HL-60 (cell line): ENCODE data around the gene SMIM22.

Source experiments
- DNase-seq, 2 experiments: peaks; one replicate each; pipeline ENCODE4 v3.0.0-alpha.2; 2010 to 2020; ENCODE audit warnings: low read depth in 1 of 2, low spot score in 1 of 2
- H3K27ac ChIP-seq: fragments of 250-450 bp; sonication (Bioruptor Pico); replicated peaks from 2 replicates; pipeline ENCODE4 v1.5.1; 2020; ENCODE audit warnings: mild to moderate bottlenecking, moderate library complexity
- H3K27me3 ChIP-seq: fragments of 250-450 bp; sonication (Bioruptor Pico); 2 replicates; pipeline ENCODE4 v1.5.1; 2021; ENCODE audit warnings: mild to moderate bottlenecking, moderate library complexity; ENCODE audit not compliant: insufficient read depth, poor library complexity, severe bottlenecking
- H3K4me3 ChIP-seq: replicated peaks from 2 replicates; pipeline ENCODE4 v1.5.1; 2011; ENCODE audit warnings: mild to moderate bottlenecking, control low read depth, low read length; ENCODE audit not compliant: insufficient read depth
- GABPA ChIP-seq: IDR thresholded peaks from 2 replicates; pipeline ENCODE4 v1.6.1; 2012; ENCODE audit warnings: low read depth
- POLR2AphosphoS5 ChIP-seq: IDR thresholded peaks from 2 replicates; pipeline ENCODE4 v1.6.1; 2012; ENCODE audit warnings: low read depth
- SPI1 ChIP-seq: IDR thresholded peaks from 2 replicates; pipeline ENCODE4 v1.6.1; 2012; ENCODE audit warnings: low read depth, mild to moderate bottlenecking, borderline replicate concordance
- TF ChIP-seq, protein P1 (sequence below): IDR thresholded peaks from one replicate; pipeline ENCODE4 v1.5.1; 2011; ENCODE audit warnings: low read length, control low read depth, inconsistent platforms; ENCODE audit not compliant: insufficient read depth
- TF ChIP-seq, protein P2 (sequence below): IDR thresholded peaks from 2 replicates; pipeline ENCODE4 v1.6.1; 2012; ENCODE audit warnings: low read depth; ENCODE audit not compliant: insufficient replicate concordance

SMIM22 gene

DNA sequence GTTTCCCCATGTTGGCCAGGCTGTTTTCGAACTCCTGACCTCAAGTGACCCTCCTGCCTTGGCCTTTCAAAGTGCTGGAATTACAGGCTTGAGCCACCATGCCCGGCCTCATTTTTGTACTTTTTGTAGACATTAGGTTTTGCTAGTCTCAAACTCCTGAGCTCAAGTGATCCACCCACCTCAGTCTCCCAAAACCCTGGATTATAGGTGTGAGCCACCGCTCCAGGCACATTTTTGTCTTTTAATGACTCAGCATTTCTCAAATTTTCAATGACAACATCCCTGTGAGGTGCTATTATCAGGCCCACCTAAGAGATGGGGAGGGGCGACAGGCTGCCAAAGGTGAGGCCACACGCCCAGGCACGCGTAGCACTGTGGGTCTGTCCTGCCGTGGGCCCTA is 8.1 kb upstream of the SMIM22 start:
- Histone ChIP-seq H3K4me3 (no peak overlapping the region), H3K27me3 (no peaks in the 10 kb centered on the region), H3K27ac (no peak overlapping the region)
- TF ChIP-seq GABPA, result no peak
- TF ChIP-seq, protein P1, sequence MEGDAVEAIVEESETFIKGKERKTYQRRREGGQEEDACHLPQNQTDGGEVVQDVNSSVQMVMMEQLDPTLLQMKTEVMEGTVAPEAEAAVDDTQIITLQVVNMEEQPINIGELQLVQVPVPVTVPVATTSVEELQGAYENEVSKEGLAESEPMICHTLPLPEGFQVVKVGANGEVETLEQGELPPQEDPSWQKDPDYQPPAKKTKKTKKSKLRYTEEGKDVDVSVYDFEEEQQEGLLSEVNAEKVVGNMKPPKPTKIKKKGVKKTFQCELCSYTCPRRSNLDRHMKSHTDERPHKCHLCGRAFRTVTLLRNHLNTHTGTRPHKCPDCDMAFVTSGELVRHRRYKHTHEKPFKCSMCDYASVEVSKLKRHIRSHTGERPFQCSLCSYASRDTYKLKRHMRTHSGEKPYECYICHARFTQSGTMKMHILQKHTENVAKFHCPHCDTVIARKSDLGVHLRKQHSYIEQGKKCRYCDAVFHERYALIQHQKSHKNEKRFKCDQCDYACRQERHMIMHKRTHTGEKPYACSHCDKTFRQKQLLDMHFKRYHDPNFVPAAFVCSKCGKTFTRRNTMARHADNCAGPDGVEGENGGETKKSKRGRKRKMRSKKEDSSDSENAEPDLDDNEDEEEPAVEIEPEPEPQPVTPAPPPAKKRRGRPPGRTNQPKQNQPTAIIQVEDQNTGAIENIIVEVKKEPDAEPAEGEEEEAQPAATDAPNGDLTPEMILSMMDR, result no peak
- TF ChIP-seq SPI1, result no peak
- TF ChIP-seq POLR2AphosphoS5, result no peak
- TF ChIP-seq, protein P2, sequence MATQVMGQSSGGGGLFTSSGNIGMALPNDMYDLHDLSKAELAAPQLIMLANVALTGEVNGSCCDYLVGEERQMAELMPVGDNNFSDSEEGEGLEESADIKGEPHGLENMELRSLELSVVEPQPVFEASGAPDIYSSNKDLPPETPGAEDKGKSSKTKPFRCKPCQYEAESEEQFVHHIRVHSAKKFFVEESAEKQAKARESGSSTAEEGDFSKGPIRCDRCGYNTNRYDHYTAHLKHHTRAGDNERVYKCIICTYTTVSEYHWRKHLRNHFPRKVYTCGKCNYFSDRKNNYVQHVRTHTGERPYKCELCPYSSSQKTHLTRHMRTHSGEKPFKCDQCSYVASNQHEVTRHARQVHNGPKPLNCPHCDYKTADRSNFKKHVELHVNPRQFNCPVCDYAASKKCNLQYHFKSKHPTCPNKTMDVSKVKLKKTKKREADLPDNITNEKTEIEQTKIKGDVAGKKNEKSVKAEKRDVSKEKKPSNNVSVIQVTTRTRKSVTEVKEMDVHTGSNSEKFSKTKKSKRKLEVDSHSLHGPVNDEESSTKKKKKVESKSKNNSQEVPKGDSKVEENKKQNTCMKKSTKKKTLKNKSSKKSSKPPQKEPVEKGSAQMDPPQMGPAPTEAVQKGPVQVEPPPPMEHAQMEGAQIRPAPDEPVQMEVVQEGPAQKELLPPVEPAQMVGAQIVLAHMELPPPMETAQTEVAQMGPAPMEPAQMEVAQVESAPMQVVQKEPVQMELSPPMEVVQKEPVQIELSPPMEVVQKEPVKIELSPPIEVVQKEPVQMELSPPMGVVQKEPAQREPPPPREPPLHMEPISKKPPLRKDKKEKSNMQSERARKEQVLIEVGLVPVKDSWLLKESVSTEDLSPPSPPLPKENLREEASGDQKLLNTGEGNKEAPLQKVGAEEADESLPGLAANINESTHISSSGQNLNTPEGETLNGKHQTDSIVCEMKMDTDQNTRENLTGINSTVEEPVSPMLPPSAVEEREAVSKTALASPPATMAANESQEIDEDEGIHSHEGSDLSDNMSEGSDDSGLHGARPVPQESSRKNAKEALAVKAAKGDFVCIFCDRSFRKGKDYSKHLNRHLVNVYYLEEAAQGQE, result no peak
- no peak for DNase-seq

DNA sequence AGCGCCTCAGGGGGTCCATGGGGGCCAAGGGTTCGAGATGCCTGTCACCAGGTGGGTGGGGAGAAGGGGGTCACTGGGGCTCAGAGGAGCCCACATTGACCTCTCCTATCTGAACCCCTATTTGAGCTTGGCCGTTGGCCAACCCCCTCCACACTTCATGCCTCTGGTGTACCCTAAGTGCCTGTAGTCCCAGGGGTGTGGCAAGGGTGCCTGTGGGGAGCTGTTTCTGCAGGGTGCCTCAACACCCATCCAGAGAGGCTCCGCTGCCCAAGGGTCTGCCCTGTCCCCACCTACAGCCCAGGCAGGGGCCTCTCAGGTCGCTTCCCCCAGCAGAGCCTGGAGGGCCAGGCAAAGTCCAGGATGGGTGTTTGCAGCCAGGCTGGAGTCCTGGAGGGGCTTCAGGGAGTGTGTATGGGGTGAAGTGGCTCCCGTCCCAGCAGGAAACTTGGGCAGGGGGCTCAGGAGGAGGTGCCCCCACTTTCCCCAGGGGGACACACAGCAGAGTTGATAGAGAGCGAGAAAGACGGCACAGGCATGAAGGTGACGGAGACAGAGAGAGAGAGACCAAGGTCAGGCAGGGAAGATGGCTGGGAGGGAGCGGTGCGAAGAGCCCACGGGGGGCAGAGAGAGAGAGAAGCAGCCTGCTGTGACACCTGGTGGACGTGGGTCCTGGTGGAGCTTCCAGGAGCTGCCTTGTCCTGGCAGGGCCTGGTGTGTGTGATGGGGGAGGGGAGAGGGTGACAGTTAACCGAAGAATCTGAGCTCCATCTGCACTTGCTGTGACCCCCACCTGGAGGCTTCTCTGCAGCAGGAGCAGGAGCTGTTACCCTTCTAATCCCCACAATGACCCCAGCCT is 7.3 kb upstream of the SMIM22 start, which contains the start of gene SEPTIN12:
Gene SEPTIN12 (minus strand): TSS at position 719 of the 856 bp plus-strand sequence. CDS start 700 bp downstream, at position 19.
- Histone ChIP-seq H3K27ac (no peak within 1 kb of the TSS), H3K27me3 (no peaks in the 10 kb centered on the region), H3K4me3 (no peak within 1 kb of the TSS)
- TF ChIP-seq POLR2AphosphoS5 (no peak), SPI1 (no peak), GABPA (no peak)
- TF ChIP-seq, protein P1, result no peak
- TF ChIP-seq, protein P2, result no peak
- no peak for DNase-seq

DNA sequence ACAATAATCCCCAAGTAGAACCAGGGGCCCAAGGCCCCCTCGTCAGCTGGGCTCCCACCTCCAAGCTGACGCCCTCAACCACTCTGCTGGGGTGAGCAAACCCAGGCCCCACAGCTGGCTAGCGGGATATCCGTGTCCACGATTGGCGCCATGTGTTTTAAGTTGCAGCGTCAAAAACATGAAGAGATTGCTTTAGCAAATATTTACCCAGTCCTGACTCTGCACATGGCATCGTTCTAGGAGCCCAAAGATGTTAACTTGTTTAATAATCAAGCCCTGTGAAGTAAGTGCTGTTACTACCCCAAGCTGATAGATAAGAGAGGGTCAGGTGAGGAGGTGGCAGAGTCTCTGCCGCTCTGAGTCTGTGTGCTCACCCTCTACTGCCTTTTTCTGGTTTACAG is 6.7 kb upstream of the SMIM22 start:
- TF ChIP-seq, protein P1, result no peak
- TF ChIP-seq, protein P2, result no peak
- no peak for TF ChIP-seq GABPA
- no peak for TF ChIP-seq SPI1
- Histone ChIP-seq H3K4me3 (no peak overlapping the region), H3K27ac (no peak overlapping the region), H3K27me3 (no peaks in the 10 kb centered on the region)
- DNase-seq, result no peak
